BJ (cell line): ENCODE data around the gene SLAMF8. TPM values are rescaled to one million over a fixed set of nuclear protein-coding genes. Genes with fewer than 3 reads are reported as not detected.
A peak's percentile ranks its signal among the peaks of the same experiment; 100 is the strongest.

ENCODE experiments used
- CTCF ChIA-PET: fragments of 350-600 bp; formaldehyde crosslinking; extraction: SDS; loops from one replicate; lab custom pipeline; 2021; ENCODE audit warnings: antibody characterized with exemption, inconsistent platforms; lab: Yijun Ruan, JAX
- POLR2A ChIA-PET: fragments of 300-600 bp; sonication (Branson Sonifier 250); formaldehyde crosslinking; extraction: SDS; loops from one replicate; lab custom pipeline; 2021; ENCODE audit warnings: antibody characterized with exemption; lab: Charles Lee
- DNase-seq: peaks from one replicate; pipeline ENCODE4 v3.0.0-alpha.2; 2011; ENCODE audit warnings: low read depth
- H3K27me3 ChIP-seq: 2 replicates; pipeline ENCODE4 v1.6.0; 2011; ENCODE audit warnings: low read length; ENCODE audit not compliant: control insufficient read depth, insufficient read depth
- H3K36me3 ChIP-seq: 2 replicates; pipeline ENCODE4 v1.5.1; 2011; ENCODE audit warnings: low read length; ENCODE audit not compliant: control insufficient read depth, insufficient read depth
- H3K4me3 ChIP-seq: 2 replicates; pipeline ENCODE4 v1.5.1; 2011; ENCODE audit warnings: low read depth, mild to moderate bottlenecking, control low read depth, low read length
- CTCF ChIP-seq: IDR thresholded peaks from 2 replicates; pipeline ENCODE4 v1.5.1; 2011; ENCODE audit warnings: low read depth, mild to moderate bottlenecking, control low read depth, inconsistent platforms, low read length, moderate library complexity; ENCODE audit not compliant: insufficient read depth
- polyA minus RNA-seq: library from RNA; depleted of rRNA, polyadenylated mRNA; stranded (reverse); fragments of >200 nt; gene quantifications from 2 replicates; pipeline ENCODE4 v1.2.3, GENCODE V29; 2011; rRNA and poly(A)+ RNA removed
- polyA plus RNA-seq: library from polyadenylated mRNA; depleted of rRNA; stranded (reverse); fragments of >200 nt; gene quantifications from 2 replicates; pipeline ENCODE4 v1.2.3, GENCODE V29; 2011; rRNA removed

The SLAMF8 gene
- polyA plus RNA-seq, result 0.05 and 0.06 TPM in 2 replicates
- 0.24 TPM in 1 of 2 replicates, not detected in the other for polyA minus RNA-seq

GRCh38 chr1:159826441-159827101, at the start of gene SLAMF8:
Gene SLAMF8 (plus strand): TSS chr1:159826873. CDS start chr1:159826899, 26 bp downstream.
- no peak for DNase-seq
- CTCF ChIA-PET, result interaction anchor here (1.4 to 2.1 kb wide), 2 partner anchors 22 to 64 kb away, joined by 3 to 6 read pairs; no protein-coding TSS in a partner anchor

DNA sequence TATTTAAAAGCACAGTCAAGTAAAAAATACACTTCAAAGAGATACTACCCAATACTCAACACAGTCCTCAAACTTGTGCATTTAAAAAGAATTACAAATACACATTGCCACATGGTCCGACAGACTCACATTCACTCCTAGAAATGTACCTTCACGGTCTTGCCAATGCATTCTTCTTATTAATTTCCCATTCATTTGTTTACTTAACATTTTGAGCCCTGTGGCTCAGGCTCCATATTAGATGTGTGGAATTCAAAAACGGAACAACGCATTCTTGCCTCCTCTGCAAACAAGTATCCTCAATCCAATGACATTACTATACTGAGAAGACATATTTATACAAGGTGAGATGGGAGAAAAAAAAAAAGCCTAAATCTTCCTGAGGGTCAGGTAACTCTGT, 48.4 kb upstream of the SLAMF8 start:
- Histone ChIP-seq H3K4me3 (no peak overlapping the region), H3K36me3 (no peaks in the 10 kb centered on the region), H3K27me3 (peaks cover 2% of the 10 kb centered on the region)
- DNase-seq, result no peak
- ChIA-PET CTCF (interaction anchor here (2.1 to 5.8 kb wide), 2 partner anchors 113 to 229 kb away, joined by 7 to 36 read pairs; no protein-coding TSS in a partner anchor), POLR2A (no interaction called here)
- no peak for TF ChIP-seq CTCF

More at GRCh38 chr1:159826441-159827101, at the start of gene SLAMF8:
- POLR2A ChIA-PET, result no interaction called here
- no peaks in the 10 kb centered on the region for H3K36me3 ChIP-seq
- TF ChIP-seq CTCF, result no peak
- no peak within 1 kb of the TSS for H3K4me3 ChIP-seq
- peaks cover 9% of the 10 kb centered on the region for H3K27me3 ChIP-seq

GRCh38 chr1:159779403-159779851, 47.2 kb upstream of the SLAMF8 start:
- Histone ChIP-seq H3K4me3 (no peak overlapping the region), H3K36me3 (no peaks in the 10 kb centered on the region), H3K27me3 (peaks cover 2% of the 10 kb centered on the region)
- ChIA-PET CTCF (interaction anchor here (0.7 to 5.8 kb wide), 2 partner anchors 112 to 562 kb away, joined by 3 to 36 read pairs; no protein-coding TSS in a partner anchor), POLR2A (no interaction called here)
- TF ChIP-seq CTCF, result no peak
- DNase-seq, result no peak

DNA sequence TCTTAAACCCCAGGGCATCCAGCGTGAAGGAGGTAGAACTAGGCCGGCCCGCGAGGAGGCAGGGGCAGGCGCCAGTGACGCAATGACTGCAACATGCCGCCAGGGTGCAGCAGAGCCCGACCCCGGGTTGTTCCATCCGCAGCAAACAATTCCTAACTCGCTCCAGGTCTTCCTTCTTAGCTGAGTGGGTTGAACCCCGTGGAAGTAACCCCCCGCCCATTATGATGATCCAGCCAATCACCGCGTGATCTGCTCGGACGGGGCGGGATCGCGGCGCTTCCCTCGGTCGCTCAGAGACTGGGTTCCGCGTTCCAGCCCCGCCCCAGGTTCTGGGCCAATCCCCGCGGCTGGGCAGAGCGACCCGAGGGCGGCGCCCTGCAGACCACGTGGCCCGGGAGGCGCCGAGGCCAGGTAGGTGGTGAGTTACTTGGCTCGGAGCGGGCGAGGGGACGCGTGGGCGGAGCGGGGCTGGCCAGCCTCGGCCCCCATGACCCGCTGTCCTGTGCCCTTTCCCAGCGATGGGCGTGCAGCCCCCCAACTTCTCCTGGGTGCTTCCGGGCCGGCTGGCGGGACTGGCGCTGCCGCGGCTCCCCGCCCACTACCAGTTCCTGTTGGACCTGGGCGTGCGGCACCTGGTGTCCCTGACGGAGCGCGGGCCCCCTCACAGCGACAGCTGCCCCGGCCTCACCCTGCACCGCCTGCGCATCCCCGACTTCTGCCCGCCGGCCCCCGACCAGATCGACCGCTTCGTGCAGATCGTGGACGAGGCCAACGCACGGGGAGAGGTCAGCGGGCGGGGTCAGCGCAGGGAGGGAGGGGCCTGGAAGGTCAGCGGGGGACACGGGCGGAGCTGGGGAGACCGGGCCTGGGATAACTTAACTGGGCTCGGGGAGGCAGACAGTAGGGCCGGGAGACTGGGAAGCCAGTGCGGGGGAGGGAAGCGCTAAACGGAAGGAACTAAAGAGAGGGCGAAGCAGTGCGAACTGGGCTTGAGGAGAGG, 45.8 kb upstream of the SLAMF8 start, which contains the start of gene DUSP23:
TSS of gene DUSP23 (plus strand) at position 380 of the 1,000 bp plus-strand sequence. CDS start at position 519, 139 bp downstream.
- peak; percentile 94 for DNase-seq
- CTCF ChIA-PET, result interaction anchor here (0.6 to 3.9 kb wide), 17 partner anchors 9 to 583 kb away, joined by 3 to 38 read pairs (median 4); no protein-coding TSS in a partner anchor
- H3K36me3 ChIP-seq, result no peaks in the 10 kb centered on the region
- POLR2A ChIA-PET, result no interaction called here
- H3K27me3 ChIP-seq, result peaks cover 2% of the 10 kb centered on the region
- peak within 1 kb of the TSS; percentile 90 for H3K4me3 ChIP-seq
- TF ChIP-seq CTCF, result peak; percentile 97
